ENCODE results near the gene HNRNPA1L2.
A peak's percentile ranks its signal among the peaks of the same experiment; 100 is the strongest.
"Not testable (repeated sequence)": the region's sequence is repeated elsewhere in the genome, so short reads cannot be mapped to it uniquely, and the experiment has no call there.

The HNRNPA1L2 gene

DNA sequence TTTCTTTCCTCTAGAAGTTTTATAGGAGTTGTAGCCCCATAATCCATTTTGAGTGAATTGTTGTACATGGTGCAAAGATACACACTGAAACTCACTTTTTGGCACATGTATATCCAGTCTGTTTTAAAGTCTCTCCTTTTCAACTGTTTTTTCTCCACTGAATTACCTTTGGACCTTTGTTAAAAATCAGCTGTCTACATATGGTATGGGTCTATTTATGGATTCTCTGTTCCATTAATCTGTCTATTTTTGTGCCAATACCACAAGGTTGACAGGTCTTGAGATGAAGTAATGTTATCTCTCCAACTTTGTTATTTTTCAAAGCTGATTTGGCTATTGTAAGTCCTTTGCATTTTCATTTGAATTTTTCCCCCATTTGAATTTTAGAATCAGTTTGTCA lies 4.7 kb downstream of the HNRNPA1L2 start:
- DNase-seq (ENCODE audit: low read depth), result no peak

DNA sequence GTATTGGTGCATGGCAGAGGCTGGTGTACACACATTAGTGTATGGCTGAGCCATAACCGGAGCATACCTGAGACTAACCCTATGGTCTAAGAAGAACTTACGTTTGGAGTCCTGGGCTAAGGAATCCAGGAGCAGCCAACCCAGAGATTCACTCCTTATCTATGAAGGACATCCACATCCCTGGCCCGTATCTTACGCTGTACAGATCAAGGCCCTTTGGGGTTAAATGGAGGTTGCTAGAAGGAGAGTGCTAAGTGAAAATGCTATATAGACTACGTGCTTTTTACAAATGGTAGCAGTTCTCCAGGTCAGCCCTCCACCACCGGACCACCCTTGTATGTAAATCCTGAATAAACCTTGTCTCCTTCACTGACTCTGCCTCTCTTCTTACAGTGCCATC lies 8.5 kb downstream of the HNRNPA1L2 start:
- no peak for DNase-seq (ENCODE audit: low read depth)

DNA sequence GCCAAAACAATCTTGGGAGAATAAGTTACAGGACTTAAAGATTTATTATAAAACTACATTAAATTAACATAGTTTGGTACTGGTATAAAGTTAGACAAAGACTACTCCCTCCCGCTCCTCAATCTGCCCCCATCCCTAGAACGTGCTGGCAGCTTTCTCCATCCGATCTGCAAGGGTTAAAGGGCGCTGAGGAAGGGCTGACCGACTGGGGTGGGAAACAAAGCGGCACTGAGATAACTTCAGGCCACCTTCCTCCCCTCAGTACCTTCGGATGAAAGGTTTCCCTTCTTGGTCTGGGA lies 9.6 kb downstream of the HNRNPA1L2 start:
- no peak for DNase-seq (ENCODE audit: low read depth)

DNA sequence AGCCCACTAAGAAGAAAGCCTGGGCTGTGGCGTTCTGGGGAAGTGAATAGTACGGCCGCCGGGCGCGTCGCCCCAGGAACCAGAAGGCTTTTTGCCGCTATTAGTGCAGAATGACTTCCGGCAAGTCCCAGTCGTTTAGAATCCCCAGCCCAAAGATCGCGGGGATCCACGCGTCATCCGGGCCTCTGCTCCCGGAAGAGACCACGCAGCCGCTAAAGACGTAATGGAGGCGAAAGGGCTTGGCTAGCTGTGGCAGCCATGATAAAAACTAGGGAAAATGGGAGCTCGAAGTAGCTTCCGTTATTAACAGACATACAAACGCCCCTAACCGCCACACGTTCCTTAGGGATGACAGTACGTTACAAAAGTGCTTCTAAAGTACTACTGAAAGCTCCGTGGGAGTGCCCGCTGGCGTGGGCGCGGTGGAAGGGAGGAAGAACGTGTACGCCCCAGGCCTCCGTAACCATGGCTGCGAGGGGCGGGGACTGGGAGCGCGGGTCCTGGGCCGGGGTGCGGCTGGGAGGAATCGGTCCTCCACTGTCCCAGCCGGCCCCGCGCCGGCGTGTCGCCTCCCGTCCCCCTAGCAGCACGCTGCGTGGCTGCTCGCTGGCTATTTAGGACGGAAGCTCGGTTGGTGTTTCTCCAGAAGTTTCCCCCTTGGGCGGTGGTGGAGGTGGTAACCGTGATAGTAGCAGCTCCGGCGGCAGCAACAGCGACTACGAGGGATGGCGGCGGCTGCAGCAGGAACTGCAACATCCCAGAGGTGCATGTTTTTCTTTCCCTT lies 10.2 kb downstream of the HNRNPA1L2 start, which contains the start of gene SUGT1:
Gene SUGT1, plus strand, starts transcription at position 641 of the 784 bp plus-strand sequence. Its CDS starts 85 bp downstream, at position 726.
- peak; percentile 98 for DNase-seq (ENCODE audit: low read depth)

DNA sequence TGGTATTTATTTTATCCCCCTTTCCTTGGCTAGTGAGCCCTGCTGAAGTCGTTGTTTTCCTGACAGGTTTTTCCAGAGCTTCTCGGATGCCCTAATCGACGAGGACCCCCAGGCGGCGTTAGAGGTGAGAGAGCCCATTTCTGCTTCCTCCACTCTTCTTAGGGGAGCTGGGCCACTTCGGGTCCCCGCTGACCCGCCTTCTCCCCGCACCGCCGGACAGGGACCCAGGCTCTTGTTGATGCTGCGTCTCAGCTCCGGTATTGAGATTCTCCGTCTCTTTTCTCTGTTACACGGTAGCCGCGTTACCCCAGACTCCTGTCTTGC lies 10.7 kb downstream of the HNRNPA1L2 start:
- DNase-seq (ENCODE audit: low read depth), result peak; percentile 3

DNA sequence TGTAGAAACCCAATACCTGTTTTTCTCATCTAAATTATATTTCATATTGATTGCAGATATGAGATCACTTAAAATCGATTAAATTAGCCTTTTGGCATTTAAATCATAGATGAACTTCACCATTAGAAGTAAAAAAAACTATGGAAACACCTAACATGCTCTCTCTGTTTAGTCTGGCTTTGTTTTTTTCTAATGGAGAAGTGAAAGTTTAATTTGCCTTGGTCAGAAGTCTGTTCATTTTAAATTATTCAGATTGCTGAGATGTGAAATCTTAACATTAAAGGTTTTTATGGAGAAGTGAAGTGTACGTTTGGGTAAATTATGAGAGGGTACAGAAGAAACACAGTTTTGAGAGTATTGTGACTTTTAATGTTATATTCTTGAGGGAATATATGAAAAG lies 17.1 kb downstream of the HNRNPA1L2 start:
- DNase-seq (ENCODE audit: low read depth), result no peak

DNA sequence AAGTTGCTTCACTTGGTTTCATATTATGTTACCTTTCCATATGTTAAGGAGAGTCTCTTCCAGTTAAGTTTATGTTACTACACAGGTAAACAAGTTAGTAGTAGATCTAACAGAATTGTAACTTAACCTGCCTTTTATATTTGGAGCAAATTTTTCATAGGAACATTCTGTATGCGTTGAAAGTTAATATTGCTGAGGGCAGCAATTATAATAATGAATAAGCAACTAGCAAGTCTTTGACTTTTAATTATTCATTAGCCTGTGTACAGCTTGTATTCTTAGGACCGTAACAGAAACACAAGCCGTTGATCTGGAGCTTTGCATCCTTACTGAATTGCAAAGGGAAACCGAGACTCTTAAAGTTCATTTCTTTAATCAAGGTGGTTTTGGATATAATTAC lies 22.0 kb downstream of the HNRNPA1L2 start:
- no peak for DNase-seq (ENCODE audit: low read depth)

DNA sequence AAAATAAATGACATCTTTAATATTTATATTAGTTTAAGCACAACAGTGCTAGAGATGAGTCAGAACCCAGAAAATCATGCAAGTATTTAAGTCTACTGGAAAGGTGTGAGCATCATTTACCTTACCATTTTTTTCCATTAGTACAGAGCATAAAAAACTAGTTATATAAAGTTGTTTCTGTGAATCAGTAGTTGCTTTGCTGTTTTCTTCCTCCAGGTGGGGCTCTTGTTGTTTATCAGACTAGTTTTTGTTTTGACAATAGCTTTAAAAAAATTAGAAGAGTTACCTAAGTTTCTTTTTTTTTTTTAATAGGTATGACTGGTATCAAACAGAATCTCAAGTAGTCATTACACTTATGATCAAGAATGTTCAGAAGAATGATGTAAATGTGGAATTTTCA lies 23.1 kb downstream of the HNRNPA1L2 start:
- DNase-seq (ENCODE audit: low read depth), result no peak

DNA sequence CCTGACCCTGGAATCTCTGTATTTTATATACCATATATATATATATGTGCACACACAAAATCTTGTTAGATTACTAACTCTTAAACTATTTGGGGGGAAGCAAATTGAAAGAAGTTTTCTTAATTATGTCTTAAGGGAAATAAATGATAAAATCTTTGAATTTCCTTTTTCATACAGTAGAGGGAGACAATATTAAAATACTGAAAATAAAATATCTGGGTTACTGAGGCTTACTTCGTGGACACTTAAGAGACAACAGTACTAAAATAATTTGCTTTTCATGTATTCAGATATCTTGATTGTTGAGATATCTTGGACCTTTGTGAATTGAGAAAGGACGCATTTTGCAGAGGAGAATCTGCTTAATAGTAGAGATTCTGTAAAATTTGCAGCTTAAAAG lies 27.4 kb downstream of the HNRNPA1L2 start:
- DNase-seq (ENCODE audit: low read depth), result no peak

DNA sequence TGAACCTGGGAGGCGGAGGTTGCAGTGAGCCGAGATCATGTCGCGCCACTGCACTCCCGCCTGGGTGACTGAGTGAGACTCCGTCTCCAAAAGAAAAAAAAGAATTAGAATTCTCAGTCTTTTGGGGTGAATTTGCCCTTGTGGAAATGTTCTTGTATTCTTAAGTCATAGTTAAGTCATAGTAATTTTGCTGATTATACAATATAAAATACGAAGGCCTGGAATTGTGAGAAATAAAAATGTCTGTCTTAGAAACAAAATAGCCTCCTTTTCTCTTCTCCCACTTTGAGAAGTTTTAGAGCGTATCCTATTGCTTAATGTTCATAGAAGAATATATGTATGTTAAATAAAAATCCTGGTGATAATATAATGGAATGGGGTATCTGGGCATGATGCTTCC lies 28.5 kb downstream of the HNRNPA1L2 start:
- DNase-seq (ENCODE audit: low read depth), result no peak

DNA sequence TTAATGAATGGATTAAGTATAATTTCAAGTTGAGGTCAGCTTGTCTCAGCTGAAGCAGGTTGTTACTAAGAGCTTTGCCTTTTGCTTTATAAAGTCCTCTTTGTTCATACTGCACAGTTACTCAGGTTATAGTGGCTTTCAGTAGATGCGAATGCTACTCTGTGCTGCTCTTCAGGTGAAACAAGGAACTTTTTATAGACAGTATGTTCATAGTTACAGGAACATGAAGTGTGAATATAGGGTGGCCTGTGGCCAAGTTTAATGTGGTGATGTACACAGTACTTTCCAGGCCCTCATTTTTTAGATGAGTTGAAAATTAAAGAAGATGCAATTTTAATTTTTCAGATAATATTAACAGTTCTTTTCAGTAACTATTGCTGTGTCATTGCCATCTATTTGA lies 31.2 kb downstream of the HNRNPA1L2 start:
- DNase-seq (ENCODE audit: low read depth), result no peak

DNA sequence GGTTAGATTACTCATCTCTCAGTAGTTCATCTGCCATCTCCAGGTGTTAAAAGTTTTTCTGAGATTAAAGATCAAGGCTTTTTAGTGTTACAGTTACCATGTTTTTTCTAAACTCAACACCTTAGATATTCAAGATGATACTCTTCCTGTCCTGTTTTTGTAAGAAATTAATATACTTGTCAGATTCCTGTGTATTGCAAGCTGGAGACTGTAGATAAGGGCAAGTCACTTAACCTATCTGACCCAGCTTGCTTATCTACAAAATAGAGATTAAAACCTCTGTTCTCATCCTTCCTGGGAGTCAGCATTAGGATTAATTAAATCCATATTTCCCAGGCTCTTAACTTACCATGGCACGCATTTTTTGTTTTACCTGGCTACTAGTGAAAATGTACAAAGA lies 35.6 kb downstream of the HNRNPA1L2 start:
- DNase-seq (ENCODE audit: low read depth), result no peak

DNA sequence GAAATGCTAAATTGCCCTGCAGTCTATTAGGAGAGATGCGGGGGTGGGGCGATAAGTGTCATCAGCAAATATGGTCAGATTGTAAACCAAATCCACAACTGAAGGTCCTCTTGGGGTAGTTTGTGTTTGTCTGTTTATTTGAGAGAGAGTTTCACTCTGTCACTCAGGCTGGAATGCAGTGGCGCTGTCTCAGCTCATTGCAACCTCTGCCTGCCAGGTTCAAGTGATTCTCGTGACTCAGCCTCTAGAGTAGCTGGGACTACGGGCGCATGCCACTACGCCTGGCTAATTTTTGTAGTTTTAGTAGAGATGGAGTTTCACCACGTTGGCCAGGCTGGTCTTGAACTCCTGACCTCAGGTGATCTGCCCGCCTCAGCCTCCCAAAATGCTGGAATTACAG lies 43.6 kb downstream of the HNRNPA1L2 start:
- DNase-seq (ENCODE audit: low read depth), result not testable (repeated sequence)

DNA sequence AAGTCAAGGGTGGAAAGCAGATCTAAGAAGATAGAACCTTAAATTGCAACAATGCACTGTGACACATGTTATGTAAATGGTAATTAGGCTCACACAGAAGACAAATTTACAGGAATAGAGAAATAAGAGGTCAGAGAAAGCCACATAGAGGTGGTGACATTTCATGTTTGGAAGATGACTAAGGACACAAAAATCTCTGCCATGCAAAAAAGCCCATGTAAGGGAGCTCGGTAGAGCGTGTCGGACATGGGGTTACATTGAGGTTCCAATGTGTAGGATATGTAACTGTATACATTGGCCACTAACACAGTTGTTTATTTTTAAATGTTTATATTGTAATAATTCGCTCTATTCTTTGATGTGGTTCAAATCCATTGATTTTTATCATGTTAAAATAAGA lies 44.1 kb downstream of the HNRNPA1L2 start:
- DNase-seq (ENCODE audit: low read depth), result no peak

Data from fibroblast of the conjunctiva (primary cell).